Measurements from ENCODE around the gene RNPEP. TPM values are rescaled to one million over a fixed set of nuclear protein-coding genes. Genes with fewer than 3 reads are reported as not detected.
A peak's percentile ranks its signal among the peaks of the same experiment; 100 is the strongest.

The RNPEP gene
- total and polyA plus RNA-seq, 2 of the 13 experiments (the other 11 are each of a cell fraction or from before 2014, with no cell fraction given) = 20.6 to 38.4 TPM

DNA sequence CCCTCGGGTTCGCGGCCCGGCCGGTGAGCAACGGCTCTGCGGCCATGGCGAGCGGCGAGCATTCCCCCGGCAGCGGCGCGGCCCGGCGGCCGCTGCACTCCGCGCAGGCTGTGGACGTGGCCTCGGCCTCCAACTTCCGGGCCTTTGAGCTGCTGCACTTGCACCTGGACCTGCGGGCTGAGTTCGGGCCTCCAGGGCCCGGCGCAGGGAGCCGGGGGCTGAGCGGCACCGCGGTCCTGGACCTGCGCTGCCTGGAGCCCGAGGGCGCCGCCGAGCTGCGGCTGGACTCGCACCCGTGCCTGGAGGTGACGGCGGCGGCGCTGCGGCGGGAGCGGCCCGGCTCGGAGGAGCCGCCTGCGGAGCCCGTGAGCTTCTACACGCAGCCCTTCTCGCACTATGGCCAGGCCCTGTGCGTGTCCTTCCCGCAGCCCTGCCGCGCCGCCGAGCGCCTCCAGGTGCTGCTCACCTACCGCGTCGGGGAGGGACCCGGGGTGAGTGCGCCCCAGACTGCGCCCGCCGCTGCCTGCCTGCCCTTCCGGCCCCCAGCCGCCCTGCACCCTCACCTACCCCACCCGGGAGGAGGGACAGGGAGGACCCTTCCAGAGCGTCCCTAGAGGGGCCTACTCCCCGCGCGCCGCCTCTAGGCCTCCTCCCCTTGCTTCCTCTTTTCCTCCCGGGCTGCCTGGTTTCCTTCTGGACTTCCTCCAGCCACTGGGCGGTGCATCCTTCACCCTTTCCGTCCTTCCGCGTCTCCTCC lies at the start of gene RNPEP (continued):
- TF ChIP-seq ZFP36L2 (CRISPR knock-in tag; IDR thresholded peaks at IDR 0.05) (no peak; the same call in 1 of the 2 replicates), ZNF20 (CRISPR knock-in tag; IDR thresholded peaks at IDR 0.05) (0 out of 2 replicates have a peak, but pooled peaks have one; percentile 61), SKI (IDR thresholded peaks at IDR 0.05; ENCODE audit: partially characterized antibody) (no peak), RBFOX2 (IDR thresholded peaks at IDR 0.05; ENCODE audit: low read depth, low read length) (peak; percentile 90), MED1 (CRISPR knock-in tag; IDR thresholded peaks at IDR 0.05) (peak; percentile 24), NR2F1 (CRISPR knock-in tag; IDR thresholded peaks at IDR 0.05) (no peak), ZBTB38 (CRISPR knock-in tag; IDR thresholded peaks at IDR 0.05) (peak; percentile 12; the same call in 1 of the 2 replicates), ESRRA (CRISPR knock-in tag; IDR thresholded peaks at IDR 0.05; ENCODE audit: low read depth) (no peak), ZNF746 (CRISPR knock-in tag; IDR thresholded peaks at IDR 0.05) (no peak), AKAP8 (CRISPR knock-in tag; IDR thresholded peaks at IDR 0.05) (no peak), ATF1 (CRISPR knock-in tag; IDR thresholded peaks at IDR 0.05) (no peak), MLLT10 (CRISPR knock-in tag; IDR thresholded peaks at IDR 0.05) (no peak), GZF1 (CRISPR knock-in tag; IDR thresholded peaks at IDR 0.05) (peak; percentile 79; the same call in 1 of the 2 replicates)
- TF ChIP-seq, protein P1, sequence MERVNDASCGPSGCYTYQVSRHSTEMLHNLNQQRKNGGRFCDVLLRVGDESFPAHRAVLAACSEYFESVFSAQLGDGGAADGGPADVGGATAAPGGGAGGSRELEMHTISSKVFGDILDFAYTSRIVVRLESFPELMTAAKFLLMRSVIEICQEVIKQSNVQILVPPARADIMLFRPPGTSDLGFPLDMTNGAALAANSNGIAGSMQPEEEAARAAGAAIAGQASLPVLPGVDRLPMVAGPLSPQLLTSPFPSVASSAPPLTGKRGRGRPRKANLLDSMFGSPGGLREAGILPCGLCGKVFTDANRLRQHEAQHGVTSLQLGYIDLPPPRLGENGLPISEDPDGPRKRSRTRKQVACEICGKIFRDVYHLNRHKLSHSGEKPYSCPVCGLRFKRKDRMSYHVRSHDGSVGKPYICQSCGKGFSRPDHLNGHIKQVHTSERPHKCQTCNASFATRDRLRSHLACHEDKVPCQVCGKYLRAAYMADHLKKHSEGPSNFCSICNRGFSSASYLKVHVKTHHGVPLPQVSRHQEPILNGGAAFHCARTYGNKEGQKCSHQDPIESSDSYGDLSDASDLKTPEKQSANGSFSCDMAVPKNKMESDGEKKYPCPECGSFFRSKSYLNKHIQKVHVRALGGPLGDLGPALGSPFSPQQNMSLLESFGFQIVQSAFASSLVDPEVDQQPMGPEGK (CRISPR knock-in tag; IDR thresholded peaks at IDR 0.05) = peak; percentile 85
- TF ChIP-seq, protein P2, sequence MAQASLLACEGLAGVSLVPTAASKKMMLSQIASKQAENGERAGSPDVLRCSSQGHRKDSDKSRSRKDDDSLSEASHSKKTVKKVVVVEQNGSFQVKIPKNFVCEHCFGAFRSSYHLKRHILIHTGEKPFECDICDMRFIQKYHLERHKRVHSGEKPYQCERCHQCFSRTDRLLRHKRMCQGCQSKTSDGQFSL (CRISPR knock-in tag; IDR thresholded peaks at IDR 0.05) = no peak
- TF ChIP-seq, protein P3, sequence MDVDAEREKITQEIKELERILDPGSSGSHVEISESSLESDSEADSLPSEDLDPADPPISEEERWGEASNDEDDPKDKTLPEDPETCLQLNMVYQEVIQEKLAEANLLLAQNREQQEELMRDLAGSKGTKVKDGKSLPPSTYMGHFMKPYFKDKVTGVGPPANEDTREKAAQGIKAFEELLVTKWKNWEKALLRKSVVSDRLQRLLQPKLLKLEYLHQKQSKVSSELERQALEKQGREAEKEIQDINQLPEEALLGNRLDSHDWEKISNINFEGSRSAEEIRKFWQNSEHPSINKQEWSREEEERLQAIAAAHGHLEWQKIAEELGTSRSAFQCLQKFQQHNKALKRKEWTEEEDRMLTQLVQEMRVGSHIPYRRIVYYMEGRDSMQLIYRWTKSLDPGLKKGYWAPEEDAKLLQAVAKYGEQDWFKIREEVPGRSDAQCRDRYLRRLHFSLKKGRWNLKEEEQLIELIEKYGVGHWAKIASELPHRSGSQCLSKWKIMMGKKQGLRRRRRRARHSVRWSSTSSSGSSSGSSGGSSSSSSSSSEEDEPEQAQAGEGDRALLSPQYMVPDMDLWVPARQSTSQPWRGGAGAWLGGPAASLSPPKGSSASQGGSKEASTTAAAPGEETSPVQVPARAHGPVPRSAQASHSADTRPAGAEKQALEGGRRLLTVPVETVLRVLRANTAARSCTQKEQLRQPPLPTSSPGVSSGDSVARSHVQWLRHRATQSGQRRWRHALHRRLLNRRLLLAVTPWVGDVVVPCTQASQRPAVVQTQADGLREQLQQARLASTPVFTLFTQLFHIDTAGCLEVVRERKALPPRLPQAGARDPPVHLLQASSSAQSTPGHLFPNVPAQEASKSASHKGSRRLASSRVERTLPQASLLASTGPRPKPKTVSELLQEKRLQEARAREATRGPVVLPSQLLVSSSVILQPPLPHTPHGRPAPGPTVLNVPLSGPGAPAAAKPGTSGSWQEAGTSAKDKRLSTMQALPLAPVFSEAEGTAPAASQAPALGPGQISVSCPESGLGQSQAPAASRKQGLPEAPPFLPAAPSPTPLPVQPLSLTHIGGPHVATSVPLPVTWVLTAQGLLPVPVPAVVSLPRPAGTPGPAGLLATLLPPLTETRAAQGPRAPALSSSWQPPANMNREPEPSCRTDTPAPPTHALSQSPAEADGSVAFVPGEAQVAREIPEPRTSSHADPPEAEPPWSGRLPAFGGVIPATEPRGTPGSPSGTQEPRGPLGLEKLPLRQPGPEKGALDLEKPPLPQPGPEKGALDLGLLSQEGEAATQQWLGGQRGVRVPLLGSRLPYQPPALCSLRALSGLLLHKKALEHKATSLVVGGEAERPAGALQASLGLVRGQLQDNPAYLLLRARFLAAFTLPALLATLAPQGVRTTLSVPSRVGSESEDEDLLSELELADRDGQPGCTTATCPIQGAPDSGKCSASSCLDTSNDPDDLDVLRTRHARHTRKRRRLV (CRISPR knock-in tag; IDR thresholded peaks at IDR 0.05) = no peak
- TF ChIP-seq, protein P4, sequence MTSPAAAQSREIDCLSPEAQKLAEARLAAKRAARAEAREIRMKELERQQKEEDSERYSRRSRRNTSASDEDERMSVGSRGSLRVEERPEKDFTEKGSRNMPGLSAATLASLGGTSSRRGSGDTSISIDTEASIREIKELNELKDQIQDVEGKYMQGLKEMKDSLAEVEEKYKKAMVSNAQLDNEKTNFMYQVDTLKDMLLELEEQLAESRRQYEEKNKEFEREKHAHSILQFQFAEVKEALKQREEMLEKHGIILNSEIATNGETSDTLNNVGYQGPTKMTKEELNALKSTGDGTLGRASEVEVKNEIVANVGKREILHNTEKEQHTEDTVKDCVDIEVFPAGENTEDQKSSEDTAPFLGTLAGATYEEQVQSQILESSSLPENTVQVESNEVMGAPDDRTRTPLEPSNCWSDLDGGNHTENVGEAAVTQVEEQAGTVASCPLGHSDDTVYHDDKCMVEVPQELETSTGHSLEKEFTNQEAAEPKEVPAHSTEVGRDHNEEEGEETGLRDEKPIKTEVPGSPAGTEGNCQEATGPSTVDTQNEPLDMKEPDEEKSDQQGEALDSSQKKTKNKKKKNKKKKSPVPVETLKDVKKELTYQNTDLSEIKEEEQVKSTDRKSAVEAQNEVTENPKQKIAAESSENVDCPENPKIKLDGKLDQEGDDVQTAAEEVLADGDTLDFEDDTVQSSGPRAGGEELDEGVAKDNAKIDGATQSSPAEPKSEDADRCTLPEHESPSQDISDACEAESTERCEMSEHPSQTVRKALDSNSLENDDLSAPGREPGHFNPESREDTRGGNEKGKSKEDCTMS (CRISPR knock-in tag; conservative IDR thresholded peaks at IDR 0.05) = no peak

Measured in HepG2 (cell line).